ENCODE measurements around the gene PDE8B.

DNA sequence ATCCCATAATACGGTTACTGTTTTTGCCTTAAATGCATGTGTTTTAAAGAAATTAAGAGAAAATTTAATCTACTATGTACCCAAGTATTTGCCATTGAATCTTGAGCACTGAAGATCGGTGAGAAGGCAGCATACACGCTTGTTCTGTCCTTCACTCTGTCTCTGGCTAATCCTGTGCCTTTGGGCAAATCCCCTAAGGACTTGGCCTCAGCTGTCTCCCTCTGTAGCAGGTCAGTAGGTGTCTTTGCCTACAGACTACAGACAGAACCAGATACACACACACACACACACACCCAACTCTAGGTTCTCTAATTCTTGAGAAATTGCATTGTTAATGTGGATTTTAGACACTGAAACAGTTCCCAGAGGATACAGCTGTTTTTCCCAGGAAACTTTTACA, 164.2 kb downstream of the PDE8B start:
- TF ChIP-seq, protein P1, sequence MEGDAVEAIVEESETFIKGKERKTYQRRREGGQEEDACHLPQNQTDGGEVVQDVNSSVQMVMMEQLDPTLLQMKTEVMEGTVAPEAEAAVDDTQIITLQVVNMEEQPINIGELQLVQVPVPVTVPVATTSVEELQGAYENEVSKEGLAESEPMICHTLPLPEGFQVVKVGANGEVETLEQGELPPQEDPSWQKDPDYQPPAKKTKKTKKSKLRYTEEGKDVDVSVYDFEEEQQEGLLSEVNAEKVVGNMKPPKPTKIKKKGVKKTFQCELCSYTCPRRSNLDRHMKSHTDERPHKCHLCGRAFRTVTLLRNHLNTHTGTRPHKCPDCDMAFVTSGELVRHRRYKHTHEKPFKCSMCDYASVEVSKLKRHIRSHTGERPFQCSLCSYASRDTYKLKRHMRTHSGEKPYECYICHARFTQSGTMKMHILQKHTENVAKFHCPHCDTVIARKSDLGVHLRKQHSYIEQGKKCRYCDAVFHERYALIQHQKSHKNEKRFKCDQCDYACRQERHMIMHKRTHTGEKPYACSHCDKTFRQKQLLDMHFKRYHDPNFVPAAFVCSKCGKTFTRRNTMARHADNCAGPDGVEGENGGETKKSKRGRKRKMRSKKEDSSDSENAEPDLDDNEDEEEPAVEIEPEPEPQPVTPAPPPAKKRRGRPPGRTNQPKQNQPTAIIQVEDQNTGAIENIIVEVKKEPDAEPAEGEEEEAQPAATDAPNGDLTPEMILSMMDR (IDR thresholded peaks at IDR 0.05): no peak
- no peak for TF ChIP-seq SIN3A (IDR thresholded peaks at IDR 0.05; ENCODE audit: borderline replicate concordance, low read depth, low read length)
- TF ChIP-seq, protein P2, sequence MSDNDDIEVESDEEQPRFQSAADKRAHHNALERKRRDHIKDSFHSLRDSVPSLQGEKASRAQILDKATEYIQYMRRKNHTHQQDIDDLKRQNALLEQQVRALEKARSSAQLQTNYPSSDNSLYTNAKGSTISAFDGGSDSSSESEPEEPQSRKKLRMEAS (IDR thresholded peaks at IDR 0.05; ENCODE audit: low read depth): no peak

Data from SK-N-SH (cell line).